ENCODE results near the gene LMBRD2.
A peak's percentile ranks its signal among the peaks of the same experiment; 100 is the strongest.

LMBRD2 gene

GRCh38 chr5:36108758-36109460, 42.8 kb downstream of the LMBRD2 start:
- DNase-seq: no peak

- DNase-seq: no peak
These were observed 45.9 kb downstream of the LMBRD2 start for GRCh38 chr5:36105819-36106218.

GRCh38 chr5:36099748-36100147, 51.9 kb downstream of the LMBRD2 start:
- no peak for DNase-seq

GRCh38 chr5:36096486-36096885, 55.2 kb downstream of the LMBRD2 start:
- DNase-seq: no peak

- no peak for DNase-seq
These were observed 61.7 kb downstream of the LMBRD2 start for GRCh38 chr5:36089989-36090388.

- peak; percentile 8 for DNase-seq
These were observed 72.4 kb downstream of the LMBRD2 start for GRCh38 chr5:36079200-36079781.

- DNase-seq: no peak
These were observed 73.3 kb downstream of the LMBRD2 start for GRCh38 chr5:36078430-36078829.

GRCh38 chr5:36073595-36074216, 78.0 kb downstream of the LMBRD2 start:
- DNase-seq: no peak

GRCh38 chr5:36070687-36071571, 80.8 kb downstream of the LMBRD2 start:
- no peak for DNase-seq

- no peak for DNase-seq
These were observed 82.9 kb downstream of the LMBRD2 start for GRCh38 chr5:36068751-36069281.

GRCh38 chr5:36066540-36067210, 85.0 kb downstream of the LMBRD2 start, which contains the start of gene UGT3A2:
Gene UGT3A2, minus strand, starts transcription at chr5:36066882. Its CDS starts 93 bp downstream, at chr5:36066789.
- DNase-seq: peak; percentile 59

GRCh38 chr5:36066001-36066539, 85.6 kb downstream of the LMBRD2 start:
- no peak for DNase-seq

GRCh38 chr5:36060420-36060887, 91.2 kb downstream of the LMBRD2 start:
- no peak for DNase-seq

GRCh38 chr5:36059571-36060419, 91.9 kb downstream of the LMBRD2 start:
- no peak for DNase-seq

GRCh38 chr5:36058776-36059175, 92.9 kb downstream of the LMBRD2 start:
- DNase-seq: no peak

- no peak for DNase-seq
These were observed 94.3 kb downstream of the LMBRD2 start for GRCh38 chr5:36057386-36057785.

- DNase-seq: no peak
These were observed 95.3 kb downstream of the LMBRD2 start for GRCh38 chr5:36056422-36056821.

- no peak for DNase-seq
These were observed 95.7 kb downstream of the LMBRD2 start for GRCh38 chr5:36055984-36056383.

- no peak for DNase-seq
These were observed 97.0 kb downstream of the LMBRD2 start for GRCh38 chr5:36054647-36055046.

GRCh38 chr5:36052538-36052937, 99.1 kb downstream of the LMBRD2 start:
- DNase-seq: no peak

Measured in right kidney (tissue), 1 donor.